Measurements from ENCODE around the gene BMPR1B. TPM values are rescaled to one million over a fixed set of nuclear protein-coding genes. Genes with fewer than 3 reads are reported as not detected.

BMPR1B gene
- total and polyA plus RNA-seq, 10 donors = 0.12 to 2.4 (median 1.2) TPM

DNA sequence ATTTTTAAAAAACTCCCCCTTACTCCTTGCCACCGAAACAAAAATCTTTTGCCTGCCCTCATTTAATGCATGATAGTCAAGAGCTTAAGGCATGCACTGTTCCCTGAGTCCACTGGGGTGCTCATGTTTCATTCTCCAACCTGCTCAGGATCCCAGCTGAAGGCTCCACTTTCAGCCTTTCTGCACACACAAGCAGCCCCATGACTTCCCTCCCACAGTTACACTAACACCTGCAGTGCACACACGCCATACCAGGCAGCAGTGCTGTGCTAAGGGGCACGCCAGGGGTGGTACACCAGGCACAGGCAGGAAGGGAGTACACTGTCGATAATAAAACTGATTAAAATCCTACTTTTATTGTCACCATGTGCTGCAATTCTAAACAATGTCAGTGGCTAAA lies 385.2 kb downstream of the BMPR1B start:
- 81 to 90% (median 86%) methylated on average over 4 of the region's 4 CpGs for WGBS, 5 donors
- Histone ChIP-seq H3K36me3 (no peaks in the 10 kb centered on the region), H3K4me1 (no peaks in the 10 kb centered on the region), H3K9me3 (peaks cover 0 to 7% (median 0%) of the 10 kb centered on the region in 8 donors), H3K4me3 (no peak overlapping the region), H3K27ac (no peak overlapping the region), H3K27me3 (replicated peaks in 1 of 7) (no peaks in the 10 kb centered on the region)
- no peak for DNase-seq
- TF ChIP-seq, protein P1, sequence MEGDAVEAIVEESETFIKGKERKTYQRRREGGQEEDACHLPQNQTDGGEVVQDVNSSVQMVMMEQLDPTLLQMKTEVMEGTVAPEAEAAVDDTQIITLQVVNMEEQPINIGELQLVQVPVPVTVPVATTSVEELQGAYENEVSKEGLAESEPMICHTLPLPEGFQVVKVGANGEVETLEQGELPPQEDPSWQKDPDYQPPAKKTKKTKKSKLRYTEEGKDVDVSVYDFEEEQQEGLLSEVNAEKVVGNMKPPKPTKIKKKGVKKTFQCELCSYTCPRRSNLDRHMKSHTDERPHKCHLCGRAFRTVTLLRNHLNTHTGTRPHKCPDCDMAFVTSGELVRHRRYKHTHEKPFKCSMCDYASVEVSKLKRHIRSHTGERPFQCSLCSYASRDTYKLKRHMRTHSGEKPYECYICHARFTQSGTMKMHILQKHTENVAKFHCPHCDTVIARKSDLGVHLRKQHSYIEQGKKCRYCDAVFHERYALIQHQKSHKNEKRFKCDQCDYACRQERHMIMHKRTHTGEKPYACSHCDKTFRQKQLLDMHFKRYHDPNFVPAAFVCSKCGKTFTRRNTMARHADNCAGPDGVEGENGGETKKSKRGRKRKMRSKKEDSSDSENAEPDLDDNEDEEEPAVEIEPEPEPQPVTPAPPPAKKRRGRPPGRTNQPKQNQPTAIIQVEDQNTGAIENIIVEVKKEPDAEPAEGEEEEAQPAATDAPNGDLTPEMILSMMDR (IDR thresholded peaks at IDR 0.05 in 8 of 11, conservative IDR thresholded peaks at IDR 0.05 in 3 of 11) = no peak
- no peak for TF ChIP-seq POLR2A (IDR thresholded peaks at IDR 0.05)
- intact Hi-C loops (cut with DNase I; ENCODE audit: low total_unique reads) = no loop called here

- no peaks in the 10 kb centered on the region for H3K27me3 ChIP-seq (replicated peaks in 1 of 7)
- TF ChIP-seq POLR2A (IDR thresholded peaks at IDR 0.05) (no peak), POLR2AphosphoS5 (IDR thresholded peaks at IDR 0.05) (no peak)
- TF ChIP-seq, protein P1 (IDR thresholded peaks at IDR 0.05 in 8 of 11, conservative IDR thresholded peaks at IDR 0.05 in 3 of 11) = no peak
- DNase-seq = no peak
- no peak overlapping the region for H3K4me3 ChIP-seq
- H3K36me3 ChIP-seq = no peaks in the 10 kb centered on the region
- H3K4me1 ChIP-seq = peaks cover 0 to 6% (median 0%) of the 10 kb centered on the region in 6 donors
- no peak overlapping the region for H3K27ac ChIP-seq
- no peaks in the 10 kb centered on the region for H3K9me3 ChIP-seq
- intact Hi-C loops (cut with DNase I; ENCODE audit: low total_unique reads) = no loop called here
- 82 to 97% (median 86%) methylated on average over 3 of the region's 3 CpGs for WGBS, 5 donors
Measured at GRCh38 chr4:95151255-95151654, 393.5 kb downstream of the BMPR1B start.

- Histone ChIP-seq H3K4me1 (peaks cover 0 to 6% (median 0%) of the 10 kb centered on the region in 6 donors), H3K36me3 (no peaks in the 10 kb centered on the region), H3K4me3 (no peak overlapping the region), H3K27me3 (replicated peaks in 1 of 7) (no peaks in the 10 kb centered on the region), H3K9me3 (no peaks in the 10 kb centered on the region), H3K27ac (no peak overlapping the region)
- TF ChIP-seq POLR2A (IDR thresholded peaks at IDR 0.05) (no peak), POLR2AphosphoS5 (IDR thresholded peaks at IDR 0.05) (no peak)
- TF ChIP-seq, protein P1 (IDR thresholded peaks at IDR 0.05 in 8 of 11, conservative IDR thresholded peaks at IDR 0.05 in 3 of 11) = no peak
- DNase-seq = no peak
- intact Hi-C loops (cut with DNase I; ENCODE audit: low total_unique reads) = no loop called here
- 78 to 87% (median 85%) methylated on average over 5 of the region's 5 CpGs for WGBS, 5 donors
Measured at GRCh38 chr4:95153182-95153581, 395.4 kb downstream of the BMPR1B start.

- intact Hi-C loops (cut with DNase I; ENCODE audit: low total_unique reads) = no loop called here
- 45 to 55% (median 49%) methylated on average over 2 of the region's 2 CpGs for WGBS, 5 donors
- DNase-seq = no peak
Measured at GRCh38 chr4:95155759-95156451, 398.1 kb downstream of the BMPR1B start.

More at GRCh38 chr4:95155759-95156451, 398.1 kb downstream of the BMPR1B start:
- no peaks in the 10 kb centered on the region for H3K9me3 ChIP-seq
- H3K27me3 ChIP-seq (replicated peaks in 1 of 7) = no peaks in the 10 kb centered on the region
- H3K27ac ChIP-seq = no peak overlapping the region
- H3K4me3 ChIP-seq = no peak overlapping the region
- H3K4me1 ChIP-seq = peaks cover 0 to 6% (median 0%) of the 10 kb centered on the region in 6 donors
- no peaks in the 10 kb centered on the region for H3K36me3 ChIP-seq
- TF ChIP-seq POLR2AphosphoS5 (IDR thresholded peaks at IDR 0.05) = no peak
- TF ChIP-seq POLR2A (IDR thresholded peaks at IDR 0.05) = no peak
- TF ChIP-seq, protein P1 (IDR thresholded peaks at IDR 0.05 in 8 of 11, conservative IDR thresholded peaks at IDR 0.05 in 3 of 11) = peak in 9 of 11 experiments; percentile 17 to 63 (median 46)
